UCSD-AML1 (cell line): ENCODE measurements around the gene CD151.

ENCODE experiments used
- DNase-seq: peaks from one replicate; lab custom pipeline; 2025; ENCODE audit not compliant: unreplicated experiment; lab: John Stamatoyannopoulos, UW

CD151 gene

GRCh38 chr11:869399-870126 lies 36.8 kb downstream of the CD151 start:
- no peak for DNase-seq

GRCh38 chr11:870127-870413 lies 37.3 kb downstream of the CD151 start:
- no peak for DNase-seq

- no peak for DNase-seq
These were observed 37.7 kb downstream of the CD151 start for GRCh38 chr11:870418-870817.

GRCh38 chr11:871472-871871 lies 38.7 kb downstream of the CD151 start:
- DNase-seq, result no peak

GRCh38 chr11:872799-873198 lies 40.0 kb downstream of the CD151 start:
- no peak for DNase-seq

- no peak for DNase-seq
These were observed 41.0 kb downstream of the CD151 start for GRCh38 chr11:873706-874105.

- DNase-seq, result no peak
These were observed 42.5 kb downstream of the CD151 start for GRCh38 chr11:875203-875602.

- DNase-seq, result no peak
These were observed 43.1 kb downstream of the CD151 start for GRCh38 chr11:875769-876301.

GRCh38 chr11:876545-876944 lies 43.8 kb downstream of the CD151 start:
- DNase-seq, result no peak

GRCh38 chr11:877565-877964 lies 44.8 kb downstream of the CD151 start:
- no peak for DNase-seq

- no peak for DNase-seq
These were observed 47.7 kb downstream of the CD151 start for GRCh38 chr11:880447-880846.

GRCh38 chr11:882596-882995 lies 49.8 kb downstream of the CD151 start:
- peak; percentile 26 for DNase-seq

GRCh38 chr11:883527-883926 lies 50.8 kb downstream of the CD151 start:
- no peak for DNase-seq

GRCh38 chr11:884578-885070 lies 51.9 kb downstream of the CD151 start:
- no peak for DNase-seq

GRCh38 chr11:886568-886967 lies 53.8 kb downstream of the CD151 start:
- DNase-seq, result no peak

- DNase-seq, result no peak
These were observed 54.8 kb downstream of the CD151 start for GRCh38 chr11:887589-887988.
